BE2C (cell line): ENCODE data around the gene MAP2K5.
A peak's percentile ranks its signal among the peaks of the same experiment; 100 is the strongest.

Experiments used
- DNase-seq: peaks from one replicate; pipeline ENCODE4 v3.0.0-alpha.2; 2020
- H3K27me3 ChIP-seq: fragments of 250-450 bp; sonication (Bioruptor Pico); 2 replicates; pipeline ENCODE4 v1.5.1; 2020; ENCODE audit warnings: mild to moderate bottlenecking
- H3K36me3 ChIP-seq: fragments of 250-450 bp; sonication (Bioruptor Pico); 2 replicates; pipeline ENCODE4 v1.5.1; 2020; ENCODE audit warnings: mild to moderate bottlenecking
- H3K4me1 ChIP-seq: fragments of 250-450 bp; sonication (Bioruptor Pico); 2 replicates; pipeline ENCODE4 v1.5.1; 2020
- H3K4me3 ChIP-seq: 2 replicates; pipeline ENCODE4 v1.5.1; 2011; ENCODE audit warnings: low read depth, low read length
- H3K9me3 ChIP-seq: fragments of 250-450 bp; sonication (Bioruptor Pico); 2 replicates; pipeline ENCODE4 v1.5.1; 2020
- TF ChIP-seq, protein P1 (sequence below): IDR thresholded peaks from 2 replicates; pipeline ENCODE4 v1.5.1; 2012; ENCODE audit warnings: mild to moderate bottlenecking, low read depth, low read length

The MAP2K5 gene

DNA sequence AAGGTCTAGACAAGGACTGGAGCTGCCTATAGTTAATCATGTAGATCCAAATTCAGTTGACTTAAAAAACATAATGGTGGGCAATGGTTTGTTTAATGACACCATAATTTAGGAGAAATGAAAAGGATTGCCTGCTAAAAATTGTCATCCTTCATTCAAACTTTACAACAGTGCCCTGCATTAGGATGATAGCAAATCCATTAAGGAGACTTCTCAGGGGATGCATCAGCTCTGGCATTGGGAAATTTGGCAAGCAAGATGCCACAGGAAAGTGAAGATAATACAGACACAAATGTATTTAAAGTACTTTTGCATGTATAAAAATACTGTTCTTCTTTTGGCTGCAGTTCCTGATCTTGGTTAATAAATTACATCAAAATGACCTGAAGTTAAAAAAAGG lies 189.7 kb downstream of the MAP2K5 start:
- TF ChIP-seq, protein P1, sequence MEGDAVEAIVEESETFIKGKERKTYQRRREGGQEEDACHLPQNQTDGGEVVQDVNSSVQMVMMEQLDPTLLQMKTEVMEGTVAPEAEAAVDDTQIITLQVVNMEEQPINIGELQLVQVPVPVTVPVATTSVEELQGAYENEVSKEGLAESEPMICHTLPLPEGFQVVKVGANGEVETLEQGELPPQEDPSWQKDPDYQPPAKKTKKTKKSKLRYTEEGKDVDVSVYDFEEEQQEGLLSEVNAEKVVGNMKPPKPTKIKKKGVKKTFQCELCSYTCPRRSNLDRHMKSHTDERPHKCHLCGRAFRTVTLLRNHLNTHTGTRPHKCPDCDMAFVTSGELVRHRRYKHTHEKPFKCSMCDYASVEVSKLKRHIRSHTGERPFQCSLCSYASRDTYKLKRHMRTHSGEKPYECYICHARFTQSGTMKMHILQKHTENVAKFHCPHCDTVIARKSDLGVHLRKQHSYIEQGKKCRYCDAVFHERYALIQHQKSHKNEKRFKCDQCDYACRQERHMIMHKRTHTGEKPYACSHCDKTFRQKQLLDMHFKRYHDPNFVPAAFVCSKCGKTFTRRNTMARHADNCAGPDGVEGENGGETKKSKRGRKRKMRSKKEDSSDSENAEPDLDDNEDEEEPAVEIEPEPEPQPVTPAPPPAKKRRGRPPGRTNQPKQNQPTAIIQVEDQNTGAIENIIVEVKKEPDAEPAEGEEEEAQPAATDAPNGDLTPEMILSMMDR = no peak
- DNase-seq = no peak
- Histone ChIP-seq H3K27me3 (no peaks in the 10 kb centered on the region), H3K4me1 (peaks cover 13% of the 10 kb centered on the region), H3K36me3 (no peaks in the 10 kb centered on the region), H3K4me3 (no peak overlapping the region), H3K9me3 (no peaks in the 10 kb centered on the region)

DNA sequence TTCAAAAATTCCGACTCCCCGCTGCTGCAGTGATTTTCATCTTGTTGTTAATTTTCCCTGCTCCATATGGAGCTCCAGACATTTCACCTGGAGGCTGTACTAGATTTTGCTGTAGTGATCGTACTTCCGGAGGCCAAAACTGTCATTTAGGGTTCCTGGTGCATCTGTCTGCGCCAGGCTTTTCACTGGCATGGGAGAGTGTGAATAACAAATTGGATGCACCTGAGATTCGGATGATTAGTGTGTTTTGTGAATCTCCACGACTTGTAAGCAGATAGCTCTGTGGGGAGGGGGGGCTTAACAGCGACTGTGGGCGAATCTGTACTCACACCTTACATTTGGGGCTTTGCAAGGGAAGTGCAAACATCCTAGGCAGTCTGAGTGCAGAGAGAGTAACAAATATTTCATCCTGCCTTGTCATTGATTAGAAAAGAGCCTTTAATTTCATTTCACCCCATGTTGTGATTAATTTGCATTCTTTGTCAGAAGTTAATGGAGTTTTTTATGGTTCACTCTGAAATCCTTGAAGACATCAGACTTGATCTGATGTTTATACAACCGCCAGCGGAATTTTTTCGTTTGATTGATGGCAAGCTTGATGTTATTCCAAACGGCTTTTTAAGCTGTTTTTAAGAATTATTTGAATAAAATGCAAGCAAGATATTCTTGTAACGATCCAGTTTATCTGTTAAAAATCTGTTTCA lies 190.3 kb downstream of the MAP2K5 start:
- DNase-seq = no peak
- peaks cover 14% of the 10 kb centered on the region for H3K4me1 ChIP-seq

DNA sequence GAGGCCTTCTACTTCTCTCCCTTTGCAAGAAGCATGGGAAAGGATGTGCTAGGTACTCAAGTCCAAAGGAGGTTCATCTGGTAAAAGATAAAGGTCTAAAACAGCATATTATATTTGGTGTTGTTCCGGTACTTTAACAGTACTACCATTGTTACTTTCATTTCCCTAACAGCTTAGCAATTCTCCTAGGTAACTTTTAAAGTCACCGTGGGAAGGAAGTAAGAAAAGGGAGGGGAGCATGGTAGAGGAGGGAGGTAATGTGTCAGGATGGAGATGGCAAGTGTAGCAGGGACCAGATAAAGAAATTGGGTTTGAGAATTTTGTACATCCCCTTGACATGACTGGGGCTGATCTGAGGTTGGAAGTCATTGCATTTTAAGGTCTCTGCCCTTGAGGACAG lies 193.4 kb downstream of the MAP2K5 start:
- TF ChIP-seq, protein P1 = no peak
- no peaks in the 10 kb centered on the region for H3K9me3 ChIP-seq
- no peaks in the 10 kb centered on the region for H3K36me3 ChIP-seq
- no peak overlapping the region for H3K4me3 ChIP-seq
- H3K27me3 ChIP-seq = no peaks in the 10 kb centered on the region
- no peak for DNase-seq
- H3K4me1 ChIP-seq = peaks cover 14% of the 10 kb centered on the region

More for the DNA sequence above, 190.3 kb downstream of the MAP2K5 start:
- H3K9me3 ChIP-seq = no peaks in the 10 kb centered on the region
- H3K4me3 ChIP-seq = no peak overlapping the region
- H3K36me3 ChIP-seq = no peaks in the 10 kb centered on the region
- H3K27me3 ChIP-seq = no peaks in the 10 kb centered on the region
- TF ChIP-seq, protein P1 = no peak

DNA sequence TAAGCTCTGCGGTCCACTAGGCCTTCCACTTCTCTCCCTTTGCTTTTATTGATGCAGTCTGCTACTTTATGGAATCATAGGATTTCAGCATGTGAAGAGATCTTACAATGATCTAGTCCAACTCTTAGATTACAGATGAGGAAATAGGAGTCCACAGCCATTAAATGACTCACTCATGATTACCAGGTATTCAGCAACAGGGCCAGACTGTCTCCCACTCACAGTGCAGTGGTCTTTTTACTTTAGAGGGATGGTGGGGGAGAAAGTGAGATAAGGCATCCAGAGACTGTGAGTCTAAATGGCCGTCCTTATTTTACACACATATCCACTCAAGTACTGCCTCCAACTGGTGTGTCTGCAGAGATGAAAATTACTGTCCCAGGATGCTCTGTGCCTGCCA lies 194.3 kb downstream of the MAP2K5 start:
- DNase-seq = no peak
- Histone ChIP-seq H3K36me3 (no peaks in the 10 kb centered on the region), H3K4me3 (no peak overlapping the region), H3K9me3 (no peaks in the 10 kb centered on the region), H3K27me3 (no peaks in the 10 kb centered on the region), H3K4me1 (peaks cover 14% of the 10 kb centered on the region)
- TF ChIP-seq, protein P1 = peak; percentile 19; the same call in 1 of the 2 replicates

DNA sequence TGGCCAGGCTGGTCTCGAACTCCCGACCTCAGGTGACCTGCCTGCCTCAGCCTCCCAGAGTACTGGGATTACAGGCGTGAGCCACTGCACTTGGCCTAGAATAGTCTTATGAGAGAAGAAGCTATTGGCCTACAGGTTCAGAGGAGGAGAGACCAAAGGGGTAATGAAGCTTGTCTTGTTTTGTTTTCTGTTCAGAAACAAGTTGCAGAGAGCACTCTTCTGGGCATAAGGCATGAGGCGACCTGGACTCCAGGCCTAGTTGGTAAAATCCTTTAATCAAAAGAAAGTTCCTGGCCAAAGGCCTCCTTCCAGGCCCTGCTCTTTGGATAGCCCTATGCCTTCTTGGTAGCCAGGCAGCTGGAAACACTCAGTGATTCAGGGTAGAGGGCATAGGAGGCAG lies 195.6 kb downstream of the MAP2K5 start:
- Histone ChIP-seq H3K4me1 (peaks cover 8% of the 10 kb centered on the region), H3K4me3 (no peak overlapping the region), H3K9me3 (no peaks in the 10 kb centered on the region), H3K27me3 (no peaks in the 10 kb centered on the region), H3K36me3 (no peaks in the 10 kb centered on the region)
- TF ChIP-seq, protein P1 = no peak
- no peak for DNase-seq

DNA sequence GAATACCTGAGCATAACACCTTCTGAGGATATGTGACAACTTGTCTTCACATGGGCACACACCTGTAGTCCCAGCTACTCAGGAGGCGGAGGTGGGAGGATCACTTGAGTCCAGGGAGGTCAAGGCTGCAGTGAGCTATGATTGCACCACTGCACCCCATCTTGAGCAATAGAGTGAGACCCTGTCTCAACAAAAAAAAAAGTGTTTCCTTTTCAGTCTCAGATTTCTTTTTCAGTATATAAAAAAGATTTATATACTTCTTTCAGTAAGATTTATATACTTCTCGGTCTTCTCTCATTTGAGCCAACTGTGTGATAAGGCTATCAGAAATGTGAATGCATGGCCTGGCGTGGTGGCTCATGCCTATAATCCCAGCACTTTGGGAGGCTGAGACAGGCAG lies 197.9 kb downstream of the MAP2K5 start:
- no peaks in the 10 kb centered on the region for H3K36me3 ChIP-seq
- no peaks in the 10 kb centered on the region for H3K27me3 ChIP-seq
- H3K4me3 ChIP-seq = no peak overlapping the region
- no peaks in the 10 kb centered on the region for H3K9me3 ChIP-seq
- TF ChIP-seq, protein P1 = no peak
- no peak for DNase-seq
- peaks cover 10% of the 10 kb centered on the region for H3K4me1 ChIP-seq
